NK-92 treated with Interleukin-12 subunit alpha and Interleukin-12 subunit beta, amount 100 ng/mL, for 24 hours (cell line): ENCODE results near the gene SKAP2.

Source experiments
- DNase-seq: peaks from one replicate; lab custom pipeline; 2025; lab: John Stamatoyannopoulos, UW

Gene SKAP2

GRCh38 chr7:26662646-26663045 lies 201.7 kb downstream of the SKAP2 start:
- no peak for DNase-seq

- DNase-seq, result no peak
These were observed 205.3 kb downstream of the SKAP2 start for GRCh38 chr7:26659121-26659520.

- DNase-seq, result no peak
These were observed 205.9 kb downstream of the SKAP2 start for GRCh38 chr7:26658389-26659084.

- DNase-seq, result no peak
These were observed 206.6 kb downstream of the SKAP2 start for GRCh38 chr7:26657686-26658388.

GRCh38 chr7:26657206-26657641 lies 207.2 kb downstream of the SKAP2 start:
- no peak for DNase-seq

- no peak for DNase-seq
These were observed 207.7 kb downstream of the SKAP2 start for GRCh38 chr7:26656735-26657134.

- no peak for DNase-seq
These were observed 208.6 kb downstream of the SKAP2 start for GRCh38 chr7:26655781-26656180.

GRCh38 chr7:26653430-26654399 lies 210.7 kb downstream of the SKAP2 start:
- DNase-seq, result no peak

- no peak for DNase-seq
These were observed 211.8 kb downstream of the SKAP2 start for GRCh38 chr7:26652401-26653100.

- DNase-seq, result no peak
These were observed 214.3 kb downstream of the SKAP2 start for GRCh38 chr7:26650103-26650502.

GRCh38 chr7:26649388-26649787 lies 215.0 kb downstream of the SKAP2 start:
- no peak for DNase-seq

- no peak for DNase-seq
These were observed 215.8 kb downstream of the SKAP2 start for GRCh38 chr7:26648554-26648953.

- no peak for DNase-seq
These were observed 217.9 kb downstream of the SKAP2 start for GRCh38 chr7:26646336-26647048.

- DNase-seq, result no peak
These were observed 219.3 kb downstream of the SKAP2 start for GRCh38 chr7:26645121-26645520.

- no peak for DNase-seq
These were observed 222.0 kb downstream of the SKAP2 start for GRCh38 chr7:26642416-26642815.

- no peak for DNase-seq
These were observed 224.7 kb downstream of the SKAP2 start for GRCh38 chr7:26639695-26640094.

GRCh38 chr7:26639111-26639510 lies 225.3 kb downstream of the SKAP2 start:
- no peak for DNase-seq

GRCh38 chr7:26638140-26638539 lies 226.2 kb downstream of the SKAP2 start:
- no peak for DNase-seq

GRCh38 chr7:26637610-26638009 lies 226.8 kb downstream of the SKAP2 start:
- DNase-seq, result no peak

GRCh38 chr7:26636808-26637207 lies 227.6 kb downstream of the SKAP2 start:
- no peak for DNase-seq

- no peak for DNase-seq
These were observed 230.8 kb downstream of the SKAP2 start for GRCh38 chr7:26633557-26633956.
